Tibial nerve (tissue), 4 donors: ENCODE results near the gene ABCG1. TPM values are rescaled to one million over a fixed set of nuclear protein-coding genes. Genes with fewer than 3 reads are reported as not detected.

ENCODE experiments used
- DNase-seq, 2 donors: peaks; one replicate each; pipeline ENCODE4 v3.0.0-alpha.2; 2019; ENCODE audit warnings: low spot score in 2 of 2
- H3K27ac ChIP-seq, 4 donors: fragments of 200-600 bp; sonication (generic) in 3 of 4; one replicate each; pipeline ENCODE4 v1.5.1; 2017 to 2019; ENCODE audit warnings: mild to moderate bottlenecking in 1 of 4
- H3K27me3 ChIP-seq, 2 donors: fragments of 200-600 bp; sonication (generic) in 1 of 2; one replicate each; pipeline versions ENCODE4 v1.5.1 to v1.6.0; 2017 to 2019
- H3K36me3 ChIP-seq, 3 donors: fragments of 200-600 bp; sonication (generic); one replicate each; pipeline ENCODE4 v1.5.1; 2018 to 2019
- H3K4me1 ChIP-seq, 4 donors: fragments of 200-600 bp; sonication (generic) in 3 of 4; one replicate each; pipeline ENCODE4 v1.5.1; 2017 to 2019
- H3K4me3 ChIP-seq, 4 donors: fragments of 200-600 bp; sonication (generic) in 3 of 4; one replicate each; pipeline ENCODE4 v1.5.1; 2017 to 2019; ENCODE audit warnings: mild to moderate bottlenecking in 1 of 4, moderate library complexity in 1 of 4
- H3K9me3 ChIP-seq, 4 donors: fragments of 200-600 bp; sonication (generic) in 3 of 4; one replicate each; pipeline ENCODE4 v1.5.1; 2017 to 2019
- EP300 ChIP-seq, 2 donors: sonication (generic); formaldehyde crosslinking; IDR thresholded peaks; one replicate each; pipeline ENCODE4 v1.6.1; 2017; ENCODE audit warnings: antibody characterized with exemption in 2 of 2, mild to moderate bottlenecking in 1 of 2
- POLR2A ChIP-seq, 2 donors: fragments of 450-650 bp; IDR thresholded peaks; one replicate each; pipeline ENCODE4 v1.6.1; 2017; ENCODE audit warnings: antibody characterized with exemption in 2 of 2, mild to moderate bottlenecking in 2 of 2, moderate library complexity in 2 of 2
- WGBS, 2 donors: methylation state at CpG; one replicate each; pipeline ENCODE4 v1.1.5; 2018; 5-methylcytosine and 5-hydroxymethylcytosine counted together
- total RNA-seq, 4 donors: library from RNA; depleted of rRNA; stranded (reverse); fragments of >200 nt; gene quantifications; one replicate each; pipeline ENCODE4 v1.1.0, GENCODE V29; 2016
- TF ChIP-seq, protein P1 (sequence below), 5 experiments: fragments of 200-600 bp in 3 of 5; fragments of 450-650 bp in 2 of 5; sonication (generic) in 3 of 5; IDR thresholded peaks; one replicate each; pipeline ENCODE4 v1.5.1; 2016 to 2019; ENCODE audit warnings: antibody characterized with exemption in 5 of 5, mild to moderate bottlenecking in 3 of 5, moderate library complexity in 2 of 5

ABCG1 gene
- total RNA-seq, 4 donors from 2014 or later, result 10.5 to 32.8 (median 18.6) TPM

DNA sequence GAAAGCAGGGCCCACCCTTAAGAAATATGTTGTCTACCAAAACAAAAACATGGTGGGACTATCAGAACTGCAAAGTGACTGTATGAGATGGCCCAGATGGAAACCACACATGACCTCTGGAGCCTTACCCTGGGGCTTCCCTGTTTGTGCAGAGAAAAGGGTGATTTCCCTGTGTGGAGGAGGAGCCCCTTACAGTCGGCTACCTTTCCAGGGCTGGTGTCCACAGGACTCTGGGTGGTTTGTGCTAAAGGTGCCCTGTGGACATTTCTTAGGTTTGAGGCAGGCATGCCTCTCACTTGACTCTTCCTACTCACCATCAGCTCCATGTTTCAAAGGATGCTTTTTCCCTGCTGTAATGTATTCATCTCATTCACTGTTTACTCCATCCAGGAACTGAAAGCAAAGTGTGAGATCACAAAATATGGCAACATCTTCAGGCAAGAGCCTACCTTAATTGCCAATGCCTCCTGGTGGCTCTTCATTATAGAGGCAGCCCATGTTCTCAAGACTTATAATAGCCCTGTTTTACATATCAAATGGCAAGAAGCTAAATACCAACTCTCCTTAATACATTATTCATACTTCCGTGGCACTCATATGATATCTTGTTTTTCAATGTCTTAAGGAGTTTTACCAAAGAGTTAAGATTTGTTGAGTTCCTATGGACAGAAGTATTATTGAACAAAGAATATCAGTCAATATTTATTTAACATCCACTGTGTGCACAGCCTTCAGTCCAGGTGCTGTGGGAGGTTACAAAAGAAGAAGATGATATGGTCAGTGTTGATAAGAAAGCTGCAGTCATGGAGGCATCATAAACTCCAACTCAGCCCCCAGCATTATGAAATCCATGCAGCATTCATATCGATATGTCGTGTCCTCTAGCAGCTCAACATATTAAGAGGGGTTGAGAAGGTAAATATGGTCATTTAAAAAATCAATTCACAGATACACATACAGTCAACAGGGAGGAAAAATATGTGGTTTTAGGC, 111.7 kb downstream of the ABCG1 start:
- no peaks in the 10 kb centered on the region for H3K27me3 ChIP-seq
- H3K4me3 ChIP-seq, result no peak overlapping the region
- peaks cover 0 to 16% (median 0%) of the 10 kb centered on the region in 4 donors for H3K9me3 ChIP-seq
- no peak overlapping the region for H3K27ac ChIP-seq
- H3K4me1 ChIP-seq, result no peaks in the 10 kb centered on the region
- no peak for DNase-seq
- WGBS, 2 donors, result 79 to 86% methylated on average over 4 of the region's 4 CpGs
- no peak for TF ChIP-seq POLR2A (IDR thresholded peaks at IDR 0.05)
- TF ChIP-seq, protein P1, sequence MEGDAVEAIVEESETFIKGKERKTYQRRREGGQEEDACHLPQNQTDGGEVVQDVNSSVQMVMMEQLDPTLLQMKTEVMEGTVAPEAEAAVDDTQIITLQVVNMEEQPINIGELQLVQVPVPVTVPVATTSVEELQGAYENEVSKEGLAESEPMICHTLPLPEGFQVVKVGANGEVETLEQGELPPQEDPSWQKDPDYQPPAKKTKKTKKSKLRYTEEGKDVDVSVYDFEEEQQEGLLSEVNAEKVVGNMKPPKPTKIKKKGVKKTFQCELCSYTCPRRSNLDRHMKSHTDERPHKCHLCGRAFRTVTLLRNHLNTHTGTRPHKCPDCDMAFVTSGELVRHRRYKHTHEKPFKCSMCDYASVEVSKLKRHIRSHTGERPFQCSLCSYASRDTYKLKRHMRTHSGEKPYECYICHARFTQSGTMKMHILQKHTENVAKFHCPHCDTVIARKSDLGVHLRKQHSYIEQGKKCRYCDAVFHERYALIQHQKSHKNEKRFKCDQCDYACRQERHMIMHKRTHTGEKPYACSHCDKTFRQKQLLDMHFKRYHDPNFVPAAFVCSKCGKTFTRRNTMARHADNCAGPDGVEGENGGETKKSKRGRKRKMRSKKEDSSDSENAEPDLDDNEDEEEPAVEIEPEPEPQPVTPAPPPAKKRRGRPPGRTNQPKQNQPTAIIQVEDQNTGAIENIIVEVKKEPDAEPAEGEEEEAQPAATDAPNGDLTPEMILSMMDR (IDR thresholded peaks at IDR 0.05), result no peak
- TF ChIP-seq EP300 (IDR thresholded peaks at IDR 0.05), result no peak
- H3K36me3 ChIP-seq, result no peaks in the 10 kb centered on the region

DNA sequence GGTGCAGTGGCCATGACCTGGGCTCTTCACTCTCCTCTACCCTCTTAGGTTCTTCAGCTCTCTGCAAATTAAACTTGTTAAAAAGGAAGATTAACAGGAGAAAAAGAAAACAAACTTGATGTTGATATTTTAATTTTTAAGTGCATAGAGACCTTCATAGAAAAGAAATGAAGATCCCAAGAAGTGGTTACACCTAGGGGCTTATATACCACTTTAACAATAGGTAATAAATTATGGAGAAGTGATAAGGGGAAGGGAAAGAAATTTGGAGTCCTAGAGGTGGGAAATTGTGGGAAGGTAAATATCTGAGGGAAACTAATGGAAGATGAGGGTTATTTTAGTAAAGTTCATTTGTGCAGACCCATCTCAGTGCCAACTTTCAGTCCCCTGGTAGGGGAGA, 112.7 kb downstream of the ABCG1 start:
- no peaks in the 10 kb centered on the region for H3K4me1 ChIP-seq
- no peak overlapping the region for H3K4me3 ChIP-seq
- no peak for DNase-seq
- TF ChIP-seq EP300 (IDR thresholded peaks at IDR 0.05) (no peak), POLR2A (IDR thresholded peaks at IDR 0.05) (no peak)
- TF ChIP-seq, protein P1 (IDR thresholded peaks at IDR 0.05), result no peak
- no peaks in the 10 kb centered on the region for H3K27me3 ChIP-seq
- H3K9me3 ChIP-seq, result peaks cover 0 to 14% (median 0%) of the 10 kb centered on the region in 4 donors
- H3K27ac ChIP-seq, result no peak overlapping the region
- H3K36me3 ChIP-seq, result no peaks in the 10 kb centered on the region

DNA sequence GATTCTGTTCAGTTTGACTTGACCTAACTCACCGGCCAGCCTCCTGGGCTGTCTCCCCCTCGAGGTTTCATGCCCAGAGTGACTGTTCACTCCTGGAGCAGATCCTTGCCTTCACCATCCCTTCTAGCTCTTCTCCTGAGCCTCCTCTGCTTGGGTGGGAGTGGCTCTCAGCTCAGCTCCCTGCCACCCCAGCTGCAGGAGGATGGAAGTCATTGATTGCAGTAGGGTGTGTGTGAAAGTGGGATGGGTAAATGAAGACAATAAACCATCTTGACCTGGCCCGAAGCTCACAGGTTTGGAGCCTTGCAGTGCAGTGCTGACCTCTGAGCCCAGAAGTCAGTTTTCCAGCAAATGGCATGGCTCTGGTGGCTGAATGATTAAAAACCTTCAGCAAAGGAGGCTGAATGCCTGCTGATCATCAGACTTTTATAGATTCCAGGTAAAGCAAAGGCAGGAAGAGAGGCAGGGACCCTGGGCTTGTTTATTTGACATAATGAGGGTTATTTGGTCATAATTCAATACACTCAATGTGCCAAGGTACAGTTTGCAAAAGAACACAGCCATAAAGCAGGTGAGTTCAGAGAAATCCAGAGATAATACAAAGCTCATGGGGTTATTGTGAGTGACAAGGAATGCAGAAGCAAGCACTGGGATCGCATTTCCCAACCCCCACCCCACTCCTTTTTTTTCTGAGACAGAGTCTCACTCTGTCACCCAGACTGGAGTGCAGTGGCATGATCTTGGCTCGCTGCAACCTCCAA, 113.8 kb downstream of the ABCG1 start:
- no peaks in the 10 kb centered on the region for H3K4me1 ChIP-seq
- H3K9me3 ChIP-seq, result peaks cover 0 to 14% (median 0%) of the 10 kb centered on the region in 4 donors
- H3K27me3 ChIP-seq, result no peaks in the 10 kb centered on the region
- H3K27ac ChIP-seq, result no peak overlapping the region
- 68 to 70% methylated on average over 5 of the region's 5 CpGs for WGBS, 2 donors
- TF ChIP-seq, protein P1 (IDR thresholded peaks at IDR 0.05), result no peak
- TF ChIP-seq EP300 (IDR thresholded peaks at IDR 0.05) (no peak), POLR2A (IDR thresholded peaks at IDR 0.05) (no peak)
- DNase-seq, result no peak
- H3K36me3 ChIP-seq, result no peaks in the 10 kb centered on the region
- no peak overlapping the region for H3K4me3 ChIP-seq

DNA sequence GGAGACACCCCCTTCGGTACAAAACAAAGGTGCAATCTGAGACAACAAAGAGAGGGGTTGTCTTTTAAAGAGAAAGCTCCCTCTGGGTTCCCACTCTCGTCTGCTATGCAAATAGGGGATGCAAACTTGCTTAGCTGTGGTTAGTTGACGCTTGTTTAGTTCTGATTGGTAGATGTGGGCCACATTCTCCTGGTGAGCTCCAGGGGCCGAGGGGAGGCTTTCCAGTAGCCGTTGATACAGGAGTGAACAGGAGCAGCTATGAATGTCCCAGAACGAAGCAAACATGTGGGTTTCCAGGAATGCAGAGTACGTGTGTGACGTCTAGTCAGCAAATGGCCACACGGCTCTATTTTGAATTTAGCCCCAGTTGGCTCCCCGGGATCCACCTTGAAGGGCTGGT, 117.1 kb downstream of the ABCG1 start:
- no peak for DNase-seq
- WGBS, 2 donors, result 20 to 32% methylated on average over 10 of the region's 10 CpGs
- no peak overlapping the region for H3K4me3 ChIP-seq

More for the DNA sequence above, 117.1 kb downstream of the ABCG1 start:
- Histone ChIP-seq H3K9me3 (peaks cover 0 to 13% (median 0%) of the 10 kb centered on the region in 4 donors), H3K36me3 (no peaks in the 10 kb centered on the region), H3K27ac (no peak overlapping the region), H3K4me1 (peaks cover 0 to 5% (median 0%) of the 10 kb centered on the region in 4 donors), H3K27me3 (no peaks in the 10 kb centered on the region)
- no peak for TF ChIP-seq POLR2A (IDR thresholded peaks at IDR 0.05)
- TF ChIP-seq EP300 (IDR thresholded peaks at IDR 0.05), result no peak
- TF ChIP-seq, protein P1 (IDR thresholded peaks at IDR 0.05), result no peak
